Mesenteric fat pad (tissue), 1 donor: ENCODE measurements around the gene WWC1. TPM values are rescaled to one million over a fixed set of nuclear protein-coding genes. Genes with fewer than 3 reads are reported as not detected.

Source experiments
- DNase-seq: peaks from one replicate; pipeline ENCODE4 v3.0.0-alpha.2; 2020; ENCODE audit warnings: low spot score
- long read RNA-seq: library from polyadenylated mRNA; unstranded; transcript quantifications from one replicate; pipeline ENCODE4 v2.0.0, GENCODE V29; 2020
- total RNA-seq: library from RNA; stranded (reverse); fragmentation: NEBNext Ultra II Directional; extraction: Animal tissue kit (Norgen Biotek cat#: 25700); gene quantifications from one replicate; pipeline ENCODE4 v1.2.1, GENCODE V29; 2021
- donor health status: DM: yes; HTN: yes; CAD: no.

The WWC1 gene
- total RNA-seq: 4.2 TPM
- long read RNA-seq, partial matches to known transcripts: 1 of 1 reads
- long read RNA-seq, other reads (novel, unspliced or antisense): 0 of 1 reads

GRCh38 chr5:168291342-168291963, at the start of gene WWC1:
Gene WWC1, plus strand, starts transcription at chr5:168291645. Its CDS starts 508 bp downstream, at chr5:168292153.
- DNase-seq: no peak

- DNase-seq: no peak
Measured at GRCh38 chr5:168244838-168245559, 46.4 kb upstream of the WWC1 start.

GRCh38 chr5:168249923-168250322, 41.5 kb upstream of the WWC1 start:
- no peak for DNase-seq

GRCh38 chr5:168251259-168251658, 40.2 kb upstream of the WWC1 start:
- no peak for DNase-seq

GRCh38 chr5:168254013-168254693, 37.3 kb upstream of the WWC1 start:
- DNase-seq: no peak

- no peak for DNase-seq
Measured at GRCh38 chr5:168260353-168261226, 30.9 kb upstream of the WWC1 start.

GRCh38 chr5:168261227-168261571, 30.2 kb upstream of the WWC1 start:
- no peak for DNase-seq

- no peak for DNase-seq
Measured at GRCh38 chr5:168262042-168262743, 29.3 kb upstream of the WWC1 start.

GRCh38 chr5:168263121-168263520, 28.3 kb upstream of the WWC1 start:
- no peak for DNase-seq

GRCh38 chr5:168266016-168266415, 25.4 kb upstream of the WWC1 start:
- no peak for DNase-seq

GRCh38 chr5:168268949-168269936, 22.2 kb upstream of the WWC1 start:
- peak; percentile 93 for DNase-seq

GRCh38 chr5:168269937-168270330, 21.5 kb upstream of the WWC1 start:
- DNase-seq: no peak

- DNase-seq: no peak
Measured at GRCh38 chr5:168270476-168270875, 21.0 kb upstream of the WWC1 start.

GRCh38 chr5:168273056-168273980, 18.1 kb upstream of the WWC1 start:
- no peak for DNase-seq

- DNase-seq: no peak
Measured at GRCh38 chr5:168274406-168274805, 17.0 kb upstream of the WWC1 start.

GRCh38 chr5:168275940-168276339, 15.5 kb upstream of the WWC1 start:
- no peak for DNase-seq

GRCh38 chr5:168282120-168282519, 9.3 kb upstream of the WWC1 start:
- no peak for DNase-seq

- no peak for DNase-seq
Measured at GRCh38 chr5:168284809-168285208, 6.6 kb upstream of the WWC1 start.
